GM12891 (cell line): ENCODE measurements around the gene PRKCE.

Source experiments
- POLR2A ChIP-seq: IDR thresholded peaks from 2 replicates; pipeline ENCODE4 v1.6.1; 2011; ENCODE audit warnings: low read depth, low read length, control low read depth
- POLR2AphosphoS5 ChIP-seq: IDR thresholded peaks from 2 replicates; pipeline ENCODE4 v1.6.1; 2011; ENCODE audit warnings: low read depth, low read length, control low read depth
- POU2F2 ChIP-seq: IDR thresholded peaks from 2 replicates; pipeline ENCODE4 v1.6.1; 2011; ENCODE audit warnings: low read depth, mild to moderate bottlenecking, control low read depth, low read length, moderate library complexity
- TAF1 ChIP-seq: IDR thresholded peaks from 2 replicates; pipeline ENCODE4 v1.6.1; 2011; ENCODE audit warnings: low read depth, low read length, control low read depth

DNA sequence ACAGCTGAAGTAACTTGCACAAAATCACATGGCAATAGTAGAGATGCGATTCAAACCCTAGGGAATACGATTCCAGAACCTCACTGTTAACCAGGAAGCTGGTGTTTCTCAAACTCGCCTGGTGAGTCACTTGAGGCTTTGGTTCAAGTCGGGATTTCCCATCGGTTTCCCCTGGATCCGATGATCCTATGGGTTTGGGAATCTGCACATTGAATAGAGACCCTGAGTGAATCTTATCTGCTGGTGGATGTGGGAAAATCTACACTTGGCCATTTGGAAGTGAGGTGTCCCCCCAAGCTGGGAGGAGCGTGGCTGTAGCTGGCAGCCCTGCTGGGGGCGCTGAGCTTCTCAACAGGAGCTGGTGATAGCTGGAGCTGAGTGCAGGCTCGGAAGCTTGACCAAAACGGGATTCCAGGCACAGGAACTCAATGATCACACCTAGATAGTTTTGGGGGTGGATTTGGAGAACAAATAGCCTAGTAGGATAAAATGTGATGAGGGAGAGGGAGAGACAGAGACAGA lies 135.4 kb downstream of the PRKCE start:
- TF ChIP-seq POLR2A (no peak), POLR2AphosphoS5 (no peak), POU2F2 (no peak), TAF1 (no peak)
